HCT116 (cell line): ENCODE results near the gene SP140L.
"Not testable (repeated sequence)": the region's sequence is repeated elsewhere in the genome, so short reads cannot be mapped to it uniquely, and the experiment has no call there.

Experiments used
- CTCF ChIP-seq, 3 experiments: fragments of 200-600 bp in 1 of 3; sonication (generic) in 1 of 3; IDR thresholded peaks in 2 of 3; conservative IDR thresholded peaks in 1 of 3; 2 replicates each; pipeline ENCODE4 v1.5.1; 2012 to 2017; ENCODE audit warnings: low read depth in 2 of 3, low read length in 2 of 3, antibody characterized with exemption in 1 of 3, borderline replicate concordance in 1 of 3, control low read depth in 1 of 3, mild to moderate bottlenecking in 1 of 3, mixed read lengths in 1 of 3, mixed run types in 1 of 3, moderate library complexity in 1 of 3; ENCODE audit not compliant: insufficient read depth in 1 of 3
- EGR1 ChIP-seq: IDR thresholded peaks from 2 replicates; pipeline ENCODE4 v1.6.1; 2012; ENCODE audit warnings: low read depth
- EZH2 ChIP-seq: fragments of 200-600 bp; sonication (generic); IDR thresholded peaks from 2 replicates; pipeline ENCODE4 v1.6.1; 2017; ENCODE audit warnings: antibody characterized with exemption, mixed run types
- EZH2phosphoT487 ChIP-seq: fragments of 200-600 bp; IDR thresholded peaks from 2 replicates; pipeline ENCODE4 v1.6.1; 2018; ENCODE audit warnings: antibody characterized with exemption, borderline replicate concordance
- MAX ChIP-seq: IDR thresholded peaks from 2 replicates; pipeline ENCODE4 v1.6.1; 2012
- POLR2A ChIP-seq: IDR thresholded peaks from 2 replicates; pipeline ENCODE4 v1.7.0; 2011; ENCODE audit warnings: borderline replicate concordance; ENCODE audit not compliant: insufficient read depth, insufficient read length; ENCODE audit errors: extremely low read depth
- POLR2AphosphoS5 ChIP-seq: IDR thresholded peaks from 2 replicates; pipeline ENCODE4 v1.6.1; 2011; ENCODE audit warnings: mild to moderate bottlenecking, low read depth, low read length, moderate library complexity
- SIN3A ChIP-seq: IDR thresholded peaks from 2 replicates; pipeline ENCODE4 v1.6.1; 2012; ENCODE audit warnings: low read depth
- ZFX ChIP-seq: fragments of 450-650 bp; IDR thresholded peaks from 2 replicates; pipeline ENCODE4 v1.6.1; 2017
- ZNF274 ChIP-seq: fragments of 200-500 bp; sonication (Bioruptor generic); IDR thresholded peaks from 2 replicates; pipeline ENCODE4 v1.6.1; 2014; ENCODE audit warnings: mild to moderate bottlenecking, low read depth, low read length, inconsistent platforms

GRCh38 chr2:230341936-230342528, 15.0 kb downstream of the SP140L start:
- TF ChIP-seq CTCF (IDR thresholded peaks at IDR 0.05 in 2 of 3, conservative IDR thresholded peaks at IDR 0.05 in 1 of 3; ENCODE audit: borderline replicate concordance in 1 of 3, insufficient read depth in 1 of 3, low read depth in 2 of 3, low read length in 2 of 3); EZH2phosphoT487; ZFX; POLR2A; EZH2; SIN3A; ZNF274; MAX: not testable (repeated sequence)
- TF ChIP-seq EGR1 (peak; percentile 69), POLR2AphosphoS5 (peak; percentile 41; the same call in 1 of the 2 replicates)
